Parathyroid adenoma (tissue), 2 donors: ENCODE data around the gene USH1C.

Experiments used
- H2AFZ ChIP-seq: fragments of 300-600 bp; sonication (generic); one replicate; pipeline ENCODE4 v1.7.0; 2017; ENCODE audit warnings: antibody characterized with exemption, mild to moderate bottlenecking
- H3K27ac ChIP-seq: fragments of 300-600 bp; sonication (generic); one replicate; pipeline ENCODE4 v1.7.0; 2017
- H3K27me3 ChIP-seq: fragments of 300-600 bp; sonication (generic); one replicate; pipeline ENCODE4 v1.7.0; 2017; ENCODE audit warnings: low read length; ENCODE audit not compliant: control insufficient read depth, insufficient read depth
- H3K36me3 ChIP-seq: fragments of 300-600 bp; sonication (generic); one replicate; pipeline ENCODE4 v1.7.0; 2017; ENCODE audit warnings: low read length; ENCODE audit not compliant: control insufficient read depth, insufficient read depth
- H3K4me1 ChIP-seq: fragments of 300-600 bp; sonication (generic); one replicate; pipeline ENCODE4 v1.7.0; 2017; ENCODE audit warnings: control low read depth
- H3K4me2 ChIP-seq: fragments of 300-600 bp; sonication (generic); one replicate; pipeline ENCODE4 v1.7.0; 2017; ENCODE audit warnings: low read length
- H3K4me3 ChIP-seq: fragments of 300-600 bp; sonication (generic); one replicate; pipeline ENCODE4 v1.7.0; 2017; ENCODE audit warnings: low read depth, low read length
- H3K79me2 ChIP-seq: fragments of 300-600 bp; sonication (generic); one replicate; pipeline ENCODE4 v1.7.0; 2017; ENCODE audit warnings: control low read depth
- H3K9ac ChIP-seq: fragments of 300-600 bp; sonication (generic); one replicate; pipeline ENCODE4 v1.7.0; 2017; ENCODE audit warnings: mild to moderate bottlenecking
- H3K9me3 ChIP-seq: fragments of 300-600 bp; sonication (generic); one replicate; pipeline ENCODE4 v1.7.0; 2017; ENCODE audit warnings: low read length; ENCODE audit not compliant: control insufficient read depth
- CTCF ChIP-seq: fragments of 300-600 bp; sonication (generic); IDR thresholded peaks from one replicate; pipeline ENCODE4 v1.7.0; 2017; ENCODE audit warnings: antibody characterized with exemption, mild to moderate bottlenecking
- donor health status: primary hyperparathyroidism.

The USH1C gene

DNA sequence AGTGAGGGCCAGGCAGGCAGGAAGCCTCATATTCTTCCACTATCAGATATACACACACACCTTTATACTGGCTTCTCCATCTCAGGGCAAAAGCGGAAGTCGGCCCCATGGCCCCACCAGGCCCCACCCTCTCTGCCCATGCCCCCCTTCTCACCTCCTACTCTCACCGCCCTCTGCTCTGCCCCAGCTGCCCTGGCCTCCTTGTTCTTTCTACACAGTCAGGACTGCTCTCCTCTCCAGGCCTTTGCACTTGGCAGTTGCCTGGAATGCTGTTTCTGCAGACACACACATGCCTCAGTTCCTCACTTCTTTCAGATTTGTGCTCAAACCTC, 28.1 kb upstream of the USH1C start:
- TF ChIP-seq CTCF, result no peak
- Histone ChIP-seq H3K79me2 (no peaks in the 10 kb centered on the region), H3K27ac (no peak overlapping the region), H3K36me3 (no peaks in the 10 kb centered on the region), H3K4me1 (no peaks in the 10 kb centered on the region), H2AFZ (no peak overlapping the region), H3K4me2 (no peak overlapping the region), H3K9ac (no peak overlapping the region), H3K4me3 (no peak overlapping the region), H3K27me3 (no peaks in the 10 kb centered on the region), H3K9me3 (no peaks in the 10 kb centered on the region)

DNA sequence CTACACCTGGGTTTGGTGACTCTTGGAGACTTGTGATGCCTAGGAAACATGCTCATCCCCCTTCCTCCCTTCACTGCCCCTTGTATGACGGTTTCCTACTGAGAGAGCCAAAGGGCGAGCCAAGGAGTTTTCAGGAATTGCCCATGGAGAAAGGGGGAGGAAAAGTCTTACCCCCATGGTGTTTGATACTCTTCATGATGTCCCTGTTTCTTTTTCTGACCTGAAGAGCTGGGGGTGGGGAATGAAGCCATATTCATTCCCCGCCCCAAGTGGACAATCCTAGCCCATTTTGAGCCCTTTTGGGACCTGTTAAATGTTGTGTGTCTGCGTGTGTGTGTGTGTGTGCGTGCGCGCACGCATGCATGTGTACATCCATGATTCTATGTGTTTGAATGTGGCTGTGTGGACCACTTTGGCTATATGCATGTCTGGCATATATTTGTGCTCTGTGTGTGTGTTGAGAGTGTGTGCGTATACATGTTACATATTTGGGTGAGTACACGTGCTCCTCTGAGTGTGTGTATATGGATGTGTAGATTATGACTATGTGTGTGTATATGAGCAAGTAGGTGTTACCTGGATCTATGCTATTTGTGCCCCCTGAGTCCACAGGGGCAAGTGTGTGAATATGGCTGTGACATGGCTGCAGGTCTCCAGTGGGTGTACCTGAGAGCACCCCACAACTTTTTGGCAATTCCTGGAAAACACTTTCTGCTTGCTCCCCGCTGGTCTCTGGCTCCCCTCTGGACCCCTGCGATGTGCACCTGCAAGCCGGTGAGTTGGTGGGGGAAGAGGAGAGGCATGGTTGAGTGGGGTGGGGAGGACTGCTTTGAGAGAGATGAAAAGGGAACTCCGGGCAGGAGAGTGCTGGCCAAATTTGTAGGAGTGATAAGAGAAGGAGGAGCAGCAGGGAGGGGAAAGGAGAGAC, 27.5 kb upstream of the USH1C start:
- H3K36me3 ChIP-seq, result no peaks in the 10 kb centered on the region
- no peak overlapping the region for H3K4me3 ChIP-seq
- H3K4me2 ChIP-seq, result no peak overlapping the region
- H3K27me3 ChIP-seq, result no peaks in the 10 kb centered on the region
- no peaks in the 10 kb centered on the region for H3K9me3 ChIP-seq
- H3K9ac ChIP-seq, result no peak overlapping the region
- no peak overlapping the region for H3K27ac ChIP-seq
- no peaks in the 10 kb centered on the region for H3K79me2 ChIP-seq
- no peak for TF ChIP-seq CTCF
- no peaks in the 10 kb centered on the region for H3K4me1 ChIP-seq
- no peak overlapping the region for H2AFZ ChIP-seq

GRCh38 chr11:17570034-17570433, 25.8 kb upstream of the USH1C start:
- Histone ChIP-seq H3K9ac (no peak overlapping the region), H3K9me3 (no peaks in the 10 kb centered on the region), H3K27me3 (no peaks in the 10 kb centered on the region), H3K27ac (no peak overlapping the region), H3K79me2 (no peaks in the 10 kb centered on the region), H3K36me3 (no peaks in the 10 kb centered on the region), H3K4me3 (no peak overlapping the region), H2AFZ (no peak overlapping the region), H3K4me1 (no peaks in the 10 kb centered on the region), H3K4me2 (no peak overlapping the region)
- TF ChIP-seq CTCF, result no peak

DNA sequence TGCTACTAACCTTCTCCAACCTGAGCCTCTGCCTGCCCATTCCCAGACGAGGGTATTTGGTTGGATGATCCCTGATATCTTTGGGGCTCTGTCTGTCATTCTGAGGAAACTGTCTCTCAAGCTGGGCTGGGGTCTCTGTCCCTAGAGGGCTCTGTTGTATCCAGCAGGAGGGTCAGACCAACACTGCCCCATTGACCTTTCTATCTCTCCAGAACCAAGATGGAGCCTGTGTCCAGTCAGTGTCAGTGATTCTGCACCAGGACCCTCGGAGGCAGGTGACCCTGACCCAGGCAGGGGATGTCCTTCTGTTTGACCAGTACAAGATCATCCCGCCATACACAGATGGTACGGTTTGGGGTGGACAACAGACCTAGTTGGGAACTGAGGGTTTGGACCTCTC, 24.7 kb upstream of the USH1C start:
- Histone ChIP-seq H2AFZ (no peak overlapping the region), H3K27me3 (no peaks in the 10 kb centered on the region), H3K36me3 (no peaks in the 10 kb centered on the region), H3K79me2 (no peaks in the 10 kb centered on the region), H3K9ac (no peak overlapping the region), H3K4me3 (no peak overlapping the region), H3K9me3 (no peaks in the 10 kb centered on the region), H3K27ac (no peak overlapping the region), H3K4me1 (no peaks in the 10 kb centered on the region), H3K4me2 (no peak overlapping the region)
- TF ChIP-seq CTCF, result no peak

- no peaks in the 10 kb centered on the region for H3K27me3 ChIP-seq
- no peak overlapping the region for H2AFZ ChIP-seq
- H3K9me3 ChIP-seq, result no peaks in the 10 kb centered on the region
- H3K36me3 ChIP-seq, result no peaks in the 10 kb centered on the region
- no peaks in the 10 kb centered on the region for H3K79me2 ChIP-seq
- no peak overlapping the region for H3K27ac ChIP-seq
- no peak for TF ChIP-seq CTCF
- no peaks in the 10 kb centered on the region for H3K4me1 ChIP-seq
- H3K4me3 ChIP-seq, result no peak overlapping the region
- no peak overlapping the region for H3K9ac ChIP-seq
- H3K4me2 ChIP-seq, result no peak overlapping the region
These were observed 20.4 kb upstream of the USH1C start for GRCh38 chr11:17564687-17565042.
